Right atrium auricular region (tissue), 2 donors: ENCODE measurements around the gene GOLGA6D. TPM values are rescaled to one million over a fixed set of nuclear protein-coding genes. Genes with fewer than 3 reads are reported as not detected.
"Not testable (repeated sequence)": the region's sequence is repeated elsewhere in the genome, so short reads cannot be mapped to it uniquely, and the experiment has no call there.

Source experiments
- DNase-seq: peaks from one replicate; pipeline ENCODE4 v3.0.0-alpha.2; 2019; ENCODE audit warnings: low spot score
- H3K27ac ChIP-seq, 2 donors: fragments of 200-600 bp; sonication (generic); 1 replicate in 1 of 2; 2 replicates in 1 of 2; pipeline ENCODE4 v1.5.1; 2016 to 2019
- H3K27me3 ChIP-seq, 2 donors: fragments of 200-600 bp; sonication (generic); one replicate each; pipeline versions ENCODE4 v1.5.1 to v1.6.0; 2017 to 2019
- H3K36me3 ChIP-seq: fragments of 200-600 bp; sonication (generic); one replicate; pipeline ENCODE4 v1.5.1; 2016
- H3K4me1 ChIP-seq, 2 donors: fragments of 200-600 bp; sonication (generic); one replicate each; pipeline versions ENCODE4 v1.5.1 to v1.6.0; 2017 to 2019
- H3K4me3 ChIP-seq, 2 donors: fragments of 200-600 bp; sonication (generic); 1 replicate in 1 of 2; 2 replicates in 1 of 2; pipeline ENCODE4 v1.5.1; 2017 to 2019; ENCODE audit warnings: mild to moderate bottlenecking in 1 of 2, moderate library complexity in 1 of 2
- H3K9me3 ChIP-seq, 2 donors: fragments of 200-600 bp; sonication (generic); one replicate each; pipeline ENCODE4 v1.5.1; 2019
- CTCF ChIP-seq, 2 donors: fragments of 200-600 bp; sonication (generic); IDR thresholded peaks; one replicate each; pipeline ENCODE4 v1.5.1; 2019; ENCODE audit warnings: antibody characterized with exemption in 2 of 2
- total RNA-seq, 2 donors: library from RNA; depleted of rRNA; stranded (reverse); fragments of >200 nt; gene quantifications; one replicate each; pipeline ENCODE4 v1.1.0, GENCODE V29; 2016

GOLGA6D gene
- total RNA-seq, 2 donors from 2014 or later = not detected

- no peak for TF ChIP-seq CTCF (IDR thresholded peaks at IDR 0.05)
- no peak for DNase-seq
- Histone ChIP-seq H3K27me3 (no peaks in the 10 kb centered on the region), H3K27ac (no peak overlapping the region), H3K4me1 (no peaks in the 10 kb centered on the region), H3K9me3 (no peaks in the 10 kb centered on the region), H3K36me3 (no peaks in the 10 kb centered on the region), H3K4me3 (no peak overlapping the region)
These were observed 45.2 kb upstream of the GOLGA6D start for GRCh38 chr15:75237316-75237982.

- Histone ChIP-seq H3K27me3 (no peaks in the 10 kb centered on the region), H3K27ac (no peak overlapping the region), H3K4me3 (no peak overlapping the region), H3K9me3 (no peaks in the 10 kb centered on the region), H3K36me3 (no peaks in the 10 kb centered on the region), H3K4me1 (no peaks in the 10 kb centered on the region)
- no peak for DNase-seq
- TF ChIP-seq CTCF (IDR thresholded peaks at IDR 0.05) = no peak
These were observed 44.5 kb upstream of the GOLGA6D start for GRCh38 chr15:75238150-75238549.

DNA sequence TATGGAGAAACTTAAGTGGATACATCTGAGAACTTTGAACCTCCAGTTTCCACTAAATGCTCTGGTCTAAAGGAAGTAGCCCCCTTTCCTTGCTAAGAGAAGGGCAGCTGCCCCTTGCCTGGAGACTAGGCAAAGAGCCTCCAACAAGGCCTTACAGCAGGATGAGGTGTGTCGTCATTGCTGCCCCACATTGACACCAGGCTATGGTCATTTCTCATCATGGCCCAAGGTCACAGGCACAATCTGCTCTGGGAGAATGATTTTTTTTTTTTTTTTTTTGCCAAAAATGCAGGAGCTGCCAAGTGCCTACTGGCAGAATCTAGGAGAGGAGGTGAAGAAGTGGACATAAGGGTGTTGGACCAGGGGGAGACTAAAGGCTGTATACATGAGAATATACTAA is 36.9 kb upstream of the GOLGA6D start:
- H3K27ac ChIP-seq, H3K36me3 ChIP-seq, H3K27me3 ChIP-seq, DNase-seq, H3K9me3 ChIP-seq, H3K4me1 ChIP-seq, H3K4me3 ChIP-seq: not testable (repeated sequence)

DNA sequence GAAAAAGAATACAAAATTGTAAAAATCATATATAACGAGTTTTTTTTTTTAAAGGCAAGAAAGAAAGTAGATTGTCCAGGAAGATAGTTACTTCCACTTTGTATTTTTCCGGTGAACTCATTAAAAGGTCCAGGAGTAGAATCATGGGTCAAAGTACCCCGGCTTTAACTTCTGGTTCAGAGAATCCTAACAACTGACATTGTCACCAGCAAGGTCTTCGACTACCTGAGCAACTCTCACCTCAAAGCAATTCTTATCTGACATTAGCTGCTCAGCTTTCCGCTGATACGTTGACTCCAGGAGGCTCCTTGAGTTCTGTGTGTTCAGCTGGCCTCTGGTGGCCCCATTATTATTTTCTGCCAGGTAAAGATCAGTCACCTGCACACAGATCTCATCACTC is 33.6 kb upstream of the GOLGA6D start:
- not testable (repeated sequence) for H3K36me3 ChIP-seq, H3K4me1 ChIP-seq, H3K27ac ChIP-seq

DNA sequence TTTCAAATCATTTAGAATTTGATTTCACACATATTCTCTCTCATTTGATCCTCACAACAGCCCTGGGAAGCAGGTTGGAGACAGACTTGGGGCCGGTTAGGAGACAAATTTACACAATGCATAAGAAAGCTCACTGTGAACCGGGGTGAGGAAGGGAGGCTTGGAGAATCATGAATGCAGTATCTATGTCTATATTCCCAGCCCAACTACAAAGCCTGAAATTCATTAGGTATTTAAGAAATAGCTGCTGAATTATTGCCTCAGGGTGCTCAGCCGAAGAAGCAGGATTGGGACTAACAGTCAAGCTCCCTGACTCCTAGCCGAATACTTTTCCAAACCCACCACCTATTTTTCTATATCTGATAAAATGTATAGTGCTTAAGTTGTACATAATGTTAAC is 32.9 kb upstream of the GOLGA6D start:
- Histone ChIP-seq H3K27me3 (no peaks in the 10 kb centered on the region), H3K27ac (no peak overlapping the region), H3K9me3 (no peaks in the 10 kb centered on the region), H3K4me1 (no peaks in the 10 kb centered on the region), H3K4me3 (no peak overlapping the region), H3K36me3 (no peaks in the 10 kb centered on the region)
- TF ChIP-seq CTCF (IDR thresholded peaks at IDR 0.05) = no peak
- DNase-seq = no peak

More for the DNA sequence above, 33.6 kb upstream of the GOLGA6D start:
- not testable (repeated sequence) for H3K4me3 ChIP-seq, H3K9me3 ChIP-seq, H3K27me3 ChIP-seq, DNase-seq

GRCh38 chr15:75251343-75251742 is 31.3 kb upstream of the GOLGA6D start:
- H3K4me3 ChIP-seq, DNase-seq, H3K4me1 ChIP-seq, H3K36me3 ChIP-seq, H3K27ac ChIP-seq, H3K27me3 ChIP-seq, H3K9me3 ChIP-seq: not testable (repeated sequence)

GRCh38 chr15:75252285-75252684 is 30.4 kb upstream of the GOLGA6D start:
- H3K4me3 ChIP-seq, H3K36me3 ChIP-seq, DNase-seq, H3K9me3 ChIP-seq, H3K4me1 ChIP-seq, H3K27ac ChIP-seq, H3K27me3 ChIP-seq: not testable (repeated sequence)

GRCh38 chr15:75258034-75258433 is 24.6 kb upstream of the GOLGA6D start, which contains the start of gene GOLGA6C:
Gene GOLGA6C (plus strand): TSS chr15:75258334. CDS start chr15:75258599, 265 bp downstream.
- not testable (repeated sequence) for H3K9me3 ChIP-seq, H3K27me3 ChIP-seq, DNase-seq, H3K27ac ChIP-seq, H3K4me3 ChIP-seq, H3K36me3 ChIP-seq, H3K4me1 ChIP-seq

DNA sequence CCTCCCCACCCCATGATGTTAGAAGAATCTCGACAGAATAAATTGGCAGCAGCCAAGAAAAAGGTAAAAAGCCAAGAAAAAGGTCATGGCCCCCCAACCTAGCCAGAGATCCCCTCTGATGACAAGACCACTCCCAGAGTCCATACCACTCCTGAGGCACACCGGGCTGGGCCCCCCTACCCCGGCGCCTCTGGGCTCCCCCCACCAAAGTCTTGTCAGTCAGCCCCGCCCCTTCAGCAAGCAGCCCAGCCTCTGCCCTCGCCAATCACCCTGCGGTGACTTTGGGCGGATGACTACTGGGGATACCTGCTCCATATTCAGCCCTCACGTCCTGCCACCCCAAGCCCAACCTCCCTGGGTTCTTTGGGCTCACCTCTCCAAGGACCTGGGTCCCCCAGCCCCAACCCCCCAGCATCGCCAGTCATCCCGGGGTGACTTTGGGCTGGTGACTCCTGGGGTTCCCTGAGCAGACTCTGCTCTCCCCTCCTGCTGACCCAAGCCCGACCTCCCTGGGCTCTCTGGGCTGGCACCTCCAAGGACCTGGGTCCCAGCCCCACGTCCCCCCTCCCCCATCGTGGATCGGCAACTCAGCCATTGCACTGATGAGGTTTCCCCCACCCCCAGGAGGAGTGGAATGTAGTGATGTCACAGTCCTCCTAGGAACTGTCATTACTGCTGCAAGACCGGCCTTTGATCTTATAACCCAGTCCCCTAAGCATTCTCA is 23.9 kb upstream of the GOLGA6D start:
- H3K4me3 ChIP-seq, H3K9me3 ChIP-seq, H3K36me3 ChIP-seq, H3K27me3 ChIP-seq, DNase-seq, H3K4me1 ChIP-seq, H3K27ac ChIP-seq: not testable (repeated sequence)

GRCh38 chr15:75259873-75260272 is 22.8 kb upstream of the GOLGA6D start:
- not testable (repeated sequence) for H3K27ac ChIP-seq, H3K4me3 ChIP-seq, H3K4me1 ChIP-seq, H3K36me3 ChIP-seq, DNase-seq, H3K9me3 ChIP-seq, H3K27me3 ChIP-seq

GRCh38 chr15:75273751-75274359 is 8.8 kb upstream of the GOLGA6D start:
- H3K36me3 ChIP-seq, H3K27ac ChIP-seq, H3K9me3 ChIP-seq, H3K4me3 ChIP-seq, H3K27me3 ChIP-seq, H3K4me1 ChIP-seq, DNase-seq: not testable (repeated sequence)
